Thymus (tissue), 11 donors: ENCODE data around the gene EGFL7. TPM values are rescaled to one million over a fixed set of nuclear protein-coding genes. Genes with fewer than 3 reads are reported as not detected.

Experiments used
- DNase-seq, 9 donors: peaks; one replicate each; pipeline ENCODE4 v3.0.0-alpha.2; 2013; ENCODE audit warnings: low spot score in 9 of 9, low read depth in 6 of 9, missing footprints in 1 of 9
- H3K27ac ChIP-seq, 2 donors: one replicate each; pipeline ENCODE4 v1.5.1; 2013; ENCODE audit warnings: control low read depth in 1 of 2, low read depth in 1 of 2, low read length in 1 of 2, mild to moderate bottlenecking in 1 of 2, moderate library complexity in 1 of 2
- H3K27me3 ChIP-seq, 2 donors: one replicate each; pipeline ENCODE4 v1.5.1; 2013; ENCODE audit warnings: low read length in 1 of 2; ENCODE audit not compliant: control insufficient read depth in 2 of 2, insufficient read depth in 1 of 2
- H3K36me3 ChIP-seq, 2 donors: one replicate each; pipeline ENCODE4 v1.5.1; 2013; ENCODE audit warnings: low read length in 1 of 2, mild to moderate bottlenecking in 1 of 2, moderate library complexity in 1 of 2; ENCODE audit not compliant: control insufficient read depth in 2 of 2, insufficient read depth in 2 of 2
- H3K4me1 ChIP-seq, 2 donors: one replicate each; pipeline ENCODE4 v1.5.1; 2013; ENCODE audit warnings: low read length in 2 of 2; ENCODE audit not compliant: control insufficient read depth in 2 of 2, insufficient read depth in 2 of 2
- H3K4me3 ChIP-seq, 2 donors: one replicate each; pipeline ENCODE4 v1.5.1; 2013; ENCODE audit warnings: low read length in 2 of 2, control low read depth in 1 of 2, mild to moderate bottlenecking in 1 of 2
- H3K9me3 ChIP-seq, 2 donors: one replicate each; pipeline ENCODE4 v1.5.1; 2013; ENCODE audit warnings: low read length in 1 of 2, mild to moderate bottlenecking in 1 of 2; ENCODE audit not compliant: control insufficient read depth in 2 of 2, insufficient read depth in 1 of 2
- WGBS: extraction: QIAGEN DNeasy Blood & Tissue Kit; methylation state at CpG from one replicate; pipeline ENCODE4 v1.1.7; 2013; 5-methylcytosine and 5-hydroxymethylcytosine counted together
- polyA plus RNA-seq: library from polyadenylated mRNA; stranded (reverse); fragments of 200-250 nt; gene quantifications from one replicate; pipeline ENCODE4 v1.2.3, GENCODE V29; 2013
- total RNA-seq: library from RNA; stranded (reverse); fragments of 120-200 nt; gene quantifications from one replicate; pipeline ENCODE4 v1.2.4, GENCODE V29; 2013
- donor health status: healthy.

The EGFL7 gene
- total and polyA plus RNA-seq, 2 donors, result 18.1 to 118 TPM

GRCh38 chr9:136713550-136713949 is 50.8 kb downstream of the EGFL7 start:
- Histone ChIP-seq H3K4me3 (no peak overlapping the region), H3K9me3 (no peaks in the 10 kb centered on the region), H3K36me3 (no peaks in the 10 kb centered on the region), H3K27me3 (peaks cover 20 to 40% of the 10 kb centered on the region in 2 donors), H3K27ac (no peak overlapping the region), H3K4me1 (peaks cover 6 to 19% of the 10 kb centered on the region in 2 donors)
- DNase-seq, result no peak
- WGBS, result 46% methylated on average over 8 of the region's 8 CpGs

GRCh38 chr9:136714096-136714892 is 51.6 kb downstream of the EGFL7 start:
- DNase-seq, result no peak
- peak overlapping the region in 1 of 2 donors; percentile 32 for H3K27ac ChIP-seq
- peaks cover 20 to 40% of the 10 kb centered on the region in 2 donors for H3K27me3 ChIP-seq
- peaks cover 6 to 19% of the 10 kb centered on the region in 2 donors for H3K4me1 ChIP-seq
- 76% methylated on average over 17 of the region's 17 CpGs for WGBS
- no peak overlapping the region for H3K4me3 ChIP-seq
- H3K36me3 ChIP-seq, result no peaks in the 10 kb centered on the region
- no peaks in the 10 kb centered on the region for H3K9me3 ChIP-seq

GRCh38 chr9:136714893-136715274 is 52.2 kb downstream of the EGFL7 start:
- Histone ChIP-seq H3K9me3 (no peaks in the 10 kb centered on the region), H3K36me3 (no peaks in the 10 kb centered on the region), H3K27ac (no peak overlapping the region), H3K27me3 (peaks cover 20 to 37% of the 10 kb centered on the region in 2 donors), H3K4me1 (peaks cover 6 to 19% of the 10 kb centered on the region in 2 donors), H3K4me3 (no peak overlapping the region)
- no peak for DNase-seq
- 73% methylated on average over 8 of the region's 8 CpGs for WGBS

GRCh38 chr9:136717399-136717798 is 54.7 kb downstream of the EGFL7 start:
- no peak overlapping the region for H3K4me3 ChIP-seq
- WGBS, result 96% methylated on average over 16 of the region's 16 CpGs
- no peaks in the 10 kb centered on the region for H3K9me3 ChIP-seq
- no peak for DNase-seq
- peaks cover 12 to 20% of the 10 kb centered on the region in 2 donors for H3K27me3 ChIP-seq
- H3K36me3 ChIP-seq, result peaks cover 17% of the 10 kb centered on the region in 2 donors
- H3K27ac ChIP-seq, result no peak overlapping the region
- H3K4me1 ChIP-seq, result peaks cover 3 to 13% of the 10 kb centered on the region in 2 donors

- H3K4me3 ChIP-seq, result no peak overlapping the region
- no peaks in the 10 kb centered on the region for H3K9me3 ChIP-seq
- H3K4me1 ChIP-seq, result peaks cover 0 to 5% of the 10 kb centered on the region in 2 donors
- peaks cover under 1 to 10% of the 10 kb centered on the region in 2 donors for H3K27me3 ChIP-seq
- no peak overlapping the region for H3K27ac ChIP-seq
- DNase-seq, result no peak
- WGBS, result 81% methylated on average over 20 of the region's 20 CpGs
- H3K36me3 ChIP-seq, result peaks cover 25 to 29% of the 10 kb centered on the region in 2 donors
These were observed 55.9 kb downstream of the EGFL7 start for GRCh38 chr9:136718345-136719194.

- peaks cover 0 to 2% of the 10 kb centered on the region in 2 donors for H3K27me3 ChIP-seq
- H3K36me3 ChIP-seq, result peaks cover 33 to 36% of the 10 kb centered on the region in 2 donors
- no peak overlapping the region for H3K4me3 ChIP-seq
- no peak overlapping the region for H3K27ac ChIP-seq
- no peak for DNase-seq
- no peaks in the 10 kb centered on the region for H3K4me1 ChIP-seq
- WGBS, result 77% methylated on average over 24 of the region's 24 CpGs
- H3K9me3 ChIP-seq, result no peaks in the 10 kb centered on the region
These were observed 56.6 kb downstream of the EGFL7 start for GRCh38 chr9:136719195-136719880.

- H3K27ac ChIP-seq, result no peak overlapping the region
- no peak for DNase-seq
- H3K27me3 ChIP-seq, result no peaks in the 10 kb centered on the region
- no peak overlapping the region for H3K4me3 ChIP-seq
- peaks cover 43 to 45% of the 10 kb centered on the region in 2 donors for H3K36me3 ChIP-seq
- H3K4me1 ChIP-seq, result no peaks in the 10 kb centered on the region
- 95% methylated on average over 20 of the region's 20 CpGs for WGBS
- no peaks in the 10 kb centered on the region for H3K9me3 ChIP-seq
These were observed 57.7 kb downstream of the EGFL7 start for GRCh38 chr9:136720251-136720897.

- no peak overlapping the region for H3K4me3 ChIP-seq
- H3K9me3 ChIP-seq, result no peaks in the 10 kb centered on the region
- no peak overlapping the region for H3K27ac ChIP-seq
- H3K4me1 ChIP-seq, result peaks cover 0 to 5% of the 10 kb centered on the region in 2 donors
- peaks cover 49 to 50% of the 10 kb centered on the region in 2 donors for H3K36me3 ChIP-seq
- H3K27me3 ChIP-seq, result no peaks in the 10 kb centered on the region
- DNase-seq, result no peak
- WGBS, result 95% methylated on average over 11 of the region's 11 CpGs
These were observed 58.2 kb downstream of the EGFL7 start for GRCh38 chr9:136720898-136721338.
